ENCODE results near the gene DSCAM. TPM values are rescaled to one million over a fixed set of nuclear protein-coding genes. Genes with fewer than 3 reads are reported as not detected.

The DSCAM gene
- total and polyA plus RNA-seq, 2 experiments from 2014 or later = not detected

DNA sequence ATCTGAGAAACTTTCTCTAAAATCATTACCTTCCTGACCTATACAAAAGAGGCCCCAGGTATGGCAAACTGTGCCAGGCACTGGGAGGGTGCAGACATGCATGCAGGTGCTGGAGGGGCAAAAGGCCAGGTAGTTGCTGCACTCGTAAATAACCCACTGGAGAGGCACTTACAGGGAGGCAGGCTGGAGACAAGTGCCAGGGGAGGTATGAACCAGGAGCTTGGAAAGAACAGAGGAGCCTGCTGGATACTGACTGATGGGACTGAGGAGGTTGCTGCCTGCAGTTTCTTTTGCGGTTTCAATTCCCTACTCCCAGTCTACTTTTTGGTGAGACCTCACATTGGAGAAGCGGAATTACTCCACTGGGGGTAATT lies 113.9 kb downstream of the DSCAM start:
- 39 to 52% methylated on average over 3 of the region's 3 CpGs for WGBS, 2 experiments (ENCODE audit: low coverage in 1 of 2, low lambda C conversion rate in 2 of 2, missing lambda C conversion rate in 2 of 2)

DNA sequence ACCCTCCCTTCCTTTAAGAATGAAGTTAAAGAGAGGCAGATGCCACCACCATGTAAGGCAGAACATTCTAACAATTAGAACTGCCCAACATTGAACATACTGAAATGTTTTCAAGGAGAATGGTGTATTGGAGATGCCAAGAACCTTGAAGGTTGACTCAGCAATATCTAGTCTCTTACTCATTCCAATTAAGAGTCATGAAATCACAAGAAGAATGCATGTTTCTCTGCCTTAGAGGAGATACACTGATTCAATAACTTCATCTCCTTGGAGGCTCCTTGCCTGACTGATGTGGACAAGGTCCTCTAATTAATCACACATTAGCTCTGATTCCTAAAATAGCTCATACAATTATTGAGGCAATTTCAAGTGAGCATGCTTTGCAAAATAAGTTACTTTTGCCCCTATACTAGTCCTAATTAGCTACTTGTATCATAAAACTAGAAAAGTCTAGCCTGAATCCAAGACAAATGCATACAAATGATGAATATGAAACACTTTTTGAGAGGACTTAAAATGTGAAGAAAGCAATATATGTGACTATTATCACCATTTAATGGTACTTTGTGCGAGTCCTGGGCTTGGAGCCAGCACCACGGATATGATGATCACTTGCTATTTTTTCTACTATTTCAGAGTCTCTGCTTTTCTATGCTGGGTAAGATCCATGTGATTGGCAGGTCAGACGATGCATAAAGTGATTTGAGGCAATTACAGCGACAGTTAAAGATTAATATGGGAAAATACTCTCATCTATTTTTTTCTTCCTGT lies 114.5 kb downstream of the DSCAM start:
- no peaks in the 10 kb centered on the region for H3K4me1 ChIP-seq (ENCODE audit: insufficient read depth)
- H3K4me3 ChIP-seq = no peak overlapping the region
- no peaks in the 10 kb centered on the region for H3F3A ChIP-seq (ENCODE audit: insufficient read depth)
- H3K4me2 ChIP-seq (ENCODE audit: unreplicated experiment) = no peak overlapping the region
- H4K20me1 ChIP-seq (ENCODE audit: insufficient read depth) = no peaks in the 10 kb centered on the region
- WGBS, 2 experiments (ENCODE audit: low coverage in 1 of 2, low lambda C conversion rate in 2 of 2, missing lambda C conversion rate in 2 of 2) = 4 to 15% methylated on average over 4 of the region's 4 CpGs
- no peak overlapping the region for H3K9ac ChIP-seq
- H3K27me3 ChIP-seq (replicated peaks; ENCODE audit: insufficient read depth) = no peaks in the 10 kb centered on the region
- no peak for DNase-seq
- H3K36me3 ChIP-seq (ENCODE audit: low read depth) = no peaks in the 10 kb centered on the region
- no peaks in the 10 kb centered on the region for H3K79me2 ChIP-seq (ENCODE audit: insufficient read depth)
- no peak overlapping the region for H2AFZ ChIP-seq
- no peaks in the 10 kb centered on the region for H3K9me3 ChIP-seq (ENCODE audit: low read depth)
- TF ChIP-seq EZH2 (IDR thresholded peaks at IDR 0.05; ENCODE audit: insufficient read depth, poor library complexity, severe bottlenecking) = no peak
- no peak for TF ChIP-seq EZH2phosphoT487 (IDR thresholded peaks at IDR 0.05; ENCODE audit: insufficient read depth, low read depth)
- H3K27ac ChIP-seq = no peak overlapping the region
- H3K9me2 ChIP-seq (ENCODE audit: insufficient read depth) = no peaks in the 10 kb centered on the region
- in situ Hi-C loops (cut with MboI) = no loop called here

More for the DNA sequence above, 113.9 kb downstream of the DSCAM start:
- no peaks in the 10 kb centered on the region for H3K4me1 ChIP-seq (ENCODE audit: insufficient read depth)
- H3K79me2 ChIP-seq (ENCODE audit: insufficient read depth) = no peaks in the 10 kb centered on the region
- no peak for DNase-seq
- no peak overlapping the region for H3K27ac ChIP-seq
- H3K9ac ChIP-seq = no peak overlapping the region
- H3F3A ChIP-seq (ENCODE audit: insufficient read depth) = no peaks in the 10 kb centered on the region
- TF ChIP-seq EZH2phosphoT487 (IDR thresholded peaks at IDR 0.05; ENCODE audit: insufficient read depth, low read depth) (no peak), EZH2 (IDR thresholded peaks at IDR 0.05; ENCODE audit: insufficient read depth, poor library complexity, severe bottlenecking) (no peak)
- H3K9me2 ChIP-seq (ENCODE audit: insufficient read depth) = no peaks in the 10 kb centered on the region
- no peak overlapping the region for H2AFZ ChIP-seq
- H3K9me3 ChIP-seq (ENCODE audit: low read depth) = no peaks in the 10 kb centered on the region
- in situ Hi-C loops (cut with MboI) = no loop called here
- no peak overlapping the region for H3K4me3 ChIP-seq
- no peaks in the 10 kb centered on the region for H4K20me1 ChIP-seq (ENCODE audit: insufficient read depth)
- H3K4me2 ChIP-seq (ENCODE audit: unreplicated experiment) = no peak overlapping the region
- no peaks in the 10 kb centered on the region for H3K36me3 ChIP-seq (ENCODE audit: low read depth)
- no peaks in the 10 kb centered on the region for H3K27me3 ChIP-seq (replicated peaks; ENCODE audit: insufficient read depth)

DNA sequence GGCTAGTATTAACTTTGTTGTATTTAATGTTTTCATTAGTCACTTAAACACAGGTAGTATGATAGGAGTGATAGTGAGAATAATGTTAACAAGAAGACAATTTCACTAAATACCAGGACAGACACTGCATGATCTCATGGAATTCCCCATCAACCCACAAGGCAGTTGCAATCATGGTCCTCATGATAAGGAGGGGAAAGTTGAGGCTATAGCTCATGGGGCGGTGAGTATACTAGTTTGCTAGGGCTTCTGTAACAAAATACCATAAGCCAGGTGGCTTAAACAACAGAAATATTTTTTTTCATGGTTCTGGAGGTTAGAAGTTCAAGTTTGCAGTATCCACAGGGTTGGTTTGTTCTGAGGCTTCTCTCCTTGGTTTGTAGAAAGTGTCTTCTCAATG lies 115.8 kb downstream of the DSCAM start:
- 27 to 64% methylated on average over 1 of the region's 1 CpG for WGBS, 2 experiments (ENCODE audit: low coverage in 1 of 2, low lambda C conversion rate in 2 of 2, missing lambda C conversion rate in 2 of 2)

DNA sequence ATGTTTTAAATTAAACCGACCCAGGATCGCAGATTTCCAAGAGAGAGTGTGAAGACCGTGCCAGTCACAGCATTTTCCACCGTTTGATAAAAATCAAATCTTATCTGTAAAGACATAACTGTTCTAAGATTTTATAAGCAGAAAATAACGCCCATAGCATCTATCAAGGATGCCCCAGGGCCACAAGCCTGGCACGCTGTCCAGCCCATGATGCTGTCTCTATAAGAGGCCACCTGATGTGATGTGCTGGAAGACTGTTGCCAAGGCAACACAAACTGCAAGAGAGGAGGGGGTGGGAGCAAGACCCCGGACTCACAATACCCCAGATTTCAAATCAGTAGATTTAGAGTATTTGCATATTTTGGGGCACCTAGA lies 116.5 kb downstream of the DSCAM start:
- no peak overlapping the region for H3K9ac ChIP-seq
- no peaks in the 10 kb centered on the region for H3K9me2 ChIP-seq (ENCODE audit: insufficient read depth)
- no peaks in the 10 kb centered on the region for H3K36me3 ChIP-seq (ENCODE audit: low read depth)
- 13 to 14% methylated on average over 7 of the region's 7 CpGs for WGBS, 2 experiments (ENCODE audit: low coverage in 1 of 2, low lambda C conversion rate in 2 of 2, missing lambda C conversion rate in 2 of 2)
- in situ Hi-C loops (cut with MboI) = no loop called here
- H2AFZ ChIP-seq = no peak overlapping the region
- no peak overlapping the region for H3K4me2 ChIP-seq (ENCODE audit: unreplicated experiment)
- H3F3A ChIP-seq (ENCODE audit: insufficient read depth) = no peaks in the 10 kb centered on the region
- no peaks in the 10 kb centered on the region for H3K79me2 ChIP-seq (ENCODE audit: insufficient read depth)
- no peaks in the 10 kb centered on the region for H3K9me3 ChIP-seq (ENCODE audit: low read depth)
- H3K4me3 ChIP-seq = no peak overlapping the region
- no peak for TF ChIP-seq EZH2phosphoT487 (IDR thresholded peaks at IDR 0.05; ENCODE audit: insufficient read depth, low read depth)
- no peak for TF ChIP-seq EZH2 (IDR thresholded peaks at IDR 0.05; ENCODE audit: insufficient read depth, poor library complexity, severe bottlenecking)
- no peak overlapping the region for H3K27ac ChIP-seq
- DNase-seq = no peak
- no peaks in the 10 kb centered on the region for H3K4me1 ChIP-seq (ENCODE audit: insufficient read depth)
- no peaks in the 10 kb centered on the region for H4K20me1 ChIP-seq (ENCODE audit: insufficient read depth)
- no peaks in the 10 kb centered on the region for H3K27me3 ChIP-seq (replicated peaks; ENCODE audit: insufficient read depth)

More for the DNA sequence above, 115.8 kb downstream of the DSCAM start:
- Histone ChIP-seq H3K4me3 (no peak overlapping the region), H3K36me3 (ENCODE audit: low read depth) (no peaks in the 10 kb centered on the region), H3K4me1 (ENCODE audit: insufficient read depth) (no peaks in the 10 kb centered on the region), H3K9ac (no peak overlapping the region), H3K79me2 (ENCODE audit: insufficient read depth) (no peaks in the 10 kb centered on the region), H3K4me2 (ENCODE audit: unreplicated experiment) (no peak overlapping the region), H3K27ac (no peak overlapping the region), H3K9me2 (ENCODE audit: insufficient read depth) (no peaks in the 10 kb centered on the region), H3K9me3 (ENCODE audit: low read depth) (no peaks in the 10 kb centered on the region), H3K27me3 (replicated peaks; ENCODE audit: insufficient read depth) (no peaks in the 10 kb centered on the region), H2AFZ (no peak overlapping the region), H4K20me1 (ENCODE audit: insufficient read depth) (no peaks in the 10 kb centered on the region), H3F3A (ENCODE audit: insufficient read depth) (no peaks in the 10 kb centered on the region)
- in situ Hi-C loops (cut with MboI) = no loop called here
- no peak for TF ChIP-seq EZH2 (IDR thresholded peaks at IDR 0.05; ENCODE audit: insufficient read depth, poor library complexity, severe bottlenecking)
- no peak for TF ChIP-seq EZH2phosphoT487 (IDR thresholded peaks at IDR 0.05; ENCODE audit: insufficient read depth, low read depth)
- DNase-seq = no peak
